Activated CD8-positive, alpha-beta T cell treated with anti-CD3 and anti-CD28 coated beads, Interleukin-2, amount 10 ng/mL, durations not matched to agents 7 days and 5 days (primary cell): ENCODE measurements around the gene IQCB1. TPM values are rescaled to one million over a fixed set of nuclear protein-coding genes. Genes with fewer than 3 reads are reported as not detected.

Experiments used
- ATAC-seq: fragments of 150-1000 bp; cut with Tn5 transposase; one replicate; pipeline ENCODE4 v1.10.0; 2021; ENCODE audit warnings: moderate library complexity
- CTCF ChIA-PET: fragments of 350-600 bp; sonication (Branson Sonifier 250); formaldehyde crosslinking; loops from one replicate; lab custom pipeline; 2021; ENCODE audit warnings: antibody characterized with exemption; lab: Charles Lee
- POLR2A ChIA-PET: fragments of 350-600 bp; sonication (Branson Sonifier 250); formaldehyde crosslinking; loops from one replicate; lab custom pipeline; 2021; ENCODE audit warnings: antibody characterized with exemption; lab: Charles Lee
- DNase-seq: peaks from one replicate; pipeline ENCODE4 v3.0.0-alpha.2; 2020
- H3K27ac Mint-ChIP-seq: one replicate; pipeline ENCODE4 v1.8.0; 2021; ENCODE audit warnings: mild to moderate bottlenecking, mixed read lengths
- H3K27me3 Mint-ChIP-seq: one replicate; pipeline ENCODE4 v1.8.0; 2021; ENCODE audit warnings: low read depth, mixed read lengths
- H3K36me3 Mint-ChIP-seq: one replicate; pipeline ENCODE4 v1.8.0; 2021; ENCODE audit warnings: low read depth, mixed read lengths
- H3K4me1 Mint-ChIP-seq: one replicate; pipeline ENCODE4 v1.8.0; 2021; ENCODE audit warnings: low read depth, mixed read lengths
- H3K4me3 Mint-ChIP-seq: one replicate; pipeline ENCODE4 v1.8.0; 2021; ENCODE audit warnings: mild to moderate bottlenecking, mixed read lengths
- H3K9me3 Mint-ChIP-seq: one replicate; pipeline ENCODE4 v1.8.0; 2022; ENCODE audit warnings: mixed read lengths; ENCODE audit not compliant: insufficient read depth
- total RNA-seq, 2 experiments: library from RNA; stranded (reverse); gene quantifications; one replicate each; pipeline ENCODE4 v1.2.3, GENCODE V29; 2021

The IQCB1 gene
- total RNA-seq, 2 experiments from 2014 or later: 35.8 to 40.2 TPM

DNA sequence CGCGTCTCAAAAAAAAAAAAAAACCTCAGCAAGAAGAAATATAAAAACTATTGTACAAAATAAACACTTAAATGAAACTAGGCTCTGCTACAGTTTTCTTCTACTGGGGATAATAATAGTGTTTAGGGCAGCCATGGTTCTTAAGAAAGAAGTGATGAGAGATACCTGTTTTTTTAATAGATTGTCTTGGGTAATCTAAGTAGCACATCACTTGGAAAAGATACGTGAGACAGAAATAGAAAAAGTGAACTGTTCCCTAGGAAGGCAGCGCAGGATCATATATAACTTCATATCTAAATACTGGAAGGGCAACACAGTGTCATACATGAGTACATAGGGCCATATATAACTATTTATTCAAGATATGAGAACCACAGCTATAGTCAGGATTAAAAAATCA, 97.2 kb downstream of the IQCB1 start:
- Mint-ChIP-seq H3K4me3 (no peak overlapping the region), H3K27ac (no peak overlapping the region), H3K4me1 (peaks cover 34% of the 10 kb centered on the region), H3K36me3 (peaks cover 25% of the 10 kb centered on the region), H3K9me3 (peaks cover 10% of the 10 kb centered on the region), H3K27me3 (no peaks in the 10 kb centered on the region)
- ATAC-seq (no peak), DNase-seq (no peak)
- ChIA-PET CTCF (interaction anchor here (1.4 kb wide), 1 partner anchor 10 kb away, joined by 3 read pairs; no protein-coding TSS in a partner anchor), POLR2A (no interaction called here)

DNA sequence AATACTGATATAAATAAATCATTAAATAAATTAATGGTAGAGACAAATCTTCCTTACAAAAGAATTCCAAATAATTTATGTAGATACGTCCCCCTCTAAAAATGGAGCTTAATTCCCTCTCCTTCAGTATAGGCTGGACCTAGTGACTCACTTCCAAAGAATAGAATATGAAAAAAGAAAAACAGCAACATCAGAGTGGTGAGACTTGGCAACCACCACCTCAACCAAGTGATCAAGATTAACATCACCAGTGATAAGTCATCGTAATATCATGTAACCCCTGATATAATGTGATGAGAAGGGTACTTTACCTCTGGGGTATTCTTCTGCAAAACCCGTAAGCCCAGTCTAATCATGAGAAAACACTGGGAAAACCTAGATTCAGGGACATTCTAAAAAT, 98.7 kb downstream of the IQCB1 start:
- no peaks in the 10 kb centered on the region for H3K27me3 Mint-ChIP-seq
- H3K36me3 Mint-ChIP-seq: peaks cover 19% of the 10 kb centered on the region
- no peak for ATAC-seq
- ChIA-PET POLR2A (no interaction called here), CTCF (no interaction called here)
- no peaks in the 10 kb centered on the region for H3K9me3 Mint-ChIP-seq
- H3K27ac Mint-ChIP-seq: no peak overlapping the region
- H3K4me1 Mint-ChIP-seq: peaks cover 34% of the 10 kb centered on the region
- no peak overlapping the region for H3K4me3 Mint-ChIP-seq
- no peak for DNase-seq

DNA sequence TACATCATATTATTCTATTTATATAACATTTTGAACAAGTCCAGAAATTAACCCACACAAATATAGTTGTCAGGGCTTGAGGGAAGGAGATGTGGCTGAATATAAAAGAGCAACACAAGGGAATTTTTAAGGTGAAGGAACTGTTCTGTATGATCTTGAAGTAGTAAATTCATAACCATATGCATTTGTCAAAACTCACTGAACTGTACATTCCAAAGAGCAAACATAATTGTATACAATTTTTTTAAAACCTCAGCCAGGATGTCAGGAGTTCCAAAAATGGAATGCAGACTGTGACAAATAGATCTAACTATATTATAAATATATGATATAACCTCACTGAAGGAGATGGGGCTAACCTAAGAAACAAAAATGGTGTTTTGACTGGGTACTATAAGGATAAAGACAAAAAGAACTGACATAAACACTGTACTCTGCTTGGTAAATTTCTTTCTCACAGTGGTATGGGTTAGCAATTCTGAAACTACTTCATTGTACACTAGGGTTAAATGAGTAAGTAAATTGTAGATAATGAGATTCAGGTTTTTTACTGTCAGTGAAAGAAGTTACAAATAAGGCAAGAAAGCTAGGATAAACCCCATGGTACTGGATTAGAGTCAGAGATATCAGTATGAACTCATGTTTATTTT, 99.7 kb downstream of the IQCB1 start:
- ChIA-PET POLR2A (interaction anchor here (1.2 kb wide), 1 partner anchor 15 kb away, joined by 3 read pairs; no protein-coding TSS in a partner anchor), CTCF (no interaction called here)
- Mint-ChIP-seq H3K27ac (no peak overlapping the region), H3K4me1 (peaks cover 32% of the 10 kb centered on the region), H3K9me3 (no peaks in the 10 kb centered on the region), H3K36me3 (peaks cover 18% of the 10 kb centered on the region), H3K27me3 (no peaks in the 10 kb centered on the region), H3K4me3 (no peak overlapping the region)
- peak; percentile 58 for ATAC-seq
- DNase-seq: no peak

DNA sequence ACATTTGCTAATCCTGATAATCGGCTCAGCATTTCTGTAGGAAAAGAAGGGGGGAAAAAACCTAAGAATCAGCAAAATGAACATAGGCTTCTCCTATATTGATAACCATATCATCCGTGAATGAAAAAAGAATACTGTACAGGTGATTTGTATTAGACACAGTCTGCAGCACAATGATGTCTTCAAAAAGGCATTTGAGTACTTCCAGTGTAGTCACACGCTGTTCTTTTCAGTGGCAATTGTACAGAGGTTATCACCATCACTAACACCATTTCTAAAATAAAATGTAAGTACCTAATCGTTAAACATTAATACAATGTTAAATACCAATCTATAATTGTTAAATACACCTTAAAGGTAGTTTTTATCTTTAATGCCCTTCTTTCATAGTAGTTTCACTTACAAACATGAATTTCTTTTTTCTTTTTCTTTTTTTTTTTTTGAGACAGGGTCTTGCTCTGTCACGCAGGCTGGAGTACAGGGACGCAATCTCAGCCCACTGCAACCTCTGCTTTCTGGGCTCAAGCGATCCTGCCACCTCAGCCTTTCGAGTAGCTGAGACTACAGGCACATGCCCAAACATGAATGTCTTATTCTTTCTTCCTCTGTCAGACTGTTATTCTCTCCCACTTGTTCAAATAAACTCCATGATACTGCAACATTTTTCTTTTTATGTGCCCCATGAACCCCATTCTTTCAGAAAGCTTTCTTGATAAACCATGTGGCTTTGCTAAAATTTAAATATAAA, 103.7 kb downstream of the IQCB1 start:
- ChIA-PET CTCF (no interaction called here), POLR2A (no interaction called here)
- Mint-ChIP-seq H3K4me1 (peaks cover 12% of the 10 kb centered on the region), H3K27ac (no peak overlapping the region), H3K9me3 (no peaks in the 10 kb centered on the region), H3K4me3 (no peak overlapping the region), H3K36me3 (peaks cover 26% of the 10 kb centered on the region), H3K27me3 (no peaks in the 10 kb centered on the region)
- DNase-seq (no peak), ATAC-seq (no peak)

DNA sequence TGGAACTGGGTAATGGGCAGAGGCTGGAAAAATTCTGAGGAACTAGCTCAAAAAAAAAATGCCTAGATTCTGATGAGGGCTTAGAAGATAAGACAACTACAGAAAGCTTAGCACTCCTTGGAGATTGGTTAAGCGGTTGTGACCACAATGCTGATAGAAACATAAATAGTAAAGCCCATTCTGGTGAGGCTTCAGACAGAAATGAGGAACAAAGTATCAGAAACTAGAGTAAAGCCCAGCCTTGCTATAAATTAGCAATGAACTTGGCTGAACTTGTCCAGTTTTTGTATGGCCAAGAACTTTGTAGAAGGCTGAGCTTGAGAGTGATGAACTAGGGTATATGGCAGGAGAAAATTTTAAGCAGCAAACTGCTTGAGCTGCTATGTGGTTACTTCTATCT, 110.7 kb downstream of the IQCB1 start:
- ChIA-PET CTCF (interaction anchor here (0.7 to 1.0 kb wide), 2 partner anchors 10 to 25 kb away, joined by 3 read pairs; no protein-coding TSS in a partner anchor), POLR2A (no interaction called here)
- no peak overlapping the region for H3K4me3 Mint-ChIP-seq
- DNase-seq: no peak
- ATAC-seq: no peak
- H3K27me3 Mint-ChIP-seq: no peaks in the 10 kb centered on the region
- H3K9me3 Mint-ChIP-seq: no peaks in the 10 kb centered on the region
- H3K4me1 Mint-ChIP-seq: peaks cover 13% of the 10 kb centered on the region
- H3K36me3 Mint-ChIP-seq: peaks cover 71% of the 10 kb centered on the region
- H3K27ac Mint-ChIP-seq: no peak overlapping the region

DNA sequence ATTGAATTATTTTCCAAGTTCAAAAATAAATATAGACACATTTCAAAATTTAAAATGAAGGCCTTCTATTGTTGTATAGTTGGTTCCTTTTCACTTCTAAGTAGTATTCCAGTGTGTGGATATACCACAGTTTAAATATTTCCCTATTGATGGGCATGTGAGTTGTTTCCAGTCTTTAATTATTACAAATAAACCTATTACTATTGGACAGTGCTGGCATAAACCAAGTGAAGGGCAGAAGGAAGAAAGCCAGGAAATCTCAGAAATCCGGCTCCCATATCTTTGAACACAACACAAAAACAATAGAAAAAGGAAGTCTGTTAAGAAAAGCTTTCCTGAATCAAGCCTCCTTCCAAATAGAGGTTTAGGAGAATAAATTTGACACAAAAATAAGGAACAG, 111.4 kb downstream of the IQCB1 start:
- Mint-ChIP-seq H3K4me1 (peaks cover 16% of the 10 kb centered on the region), H3K36me3 (peaks cover 67% of the 10 kb centered on the region), H3K27ac (no peak overlapping the region), H3K27me3 (no peaks in the 10 kb centered on the region), H3K9me3 (no peaks in the 10 kb centered on the region), H3K4me3 (no peak overlapping the region)
- no peak for ATAC-seq
- ChIA-PET POLR2A (no interaction called here), CTCF (no interaction called here)
- DNase-seq: no peak

DNA sequence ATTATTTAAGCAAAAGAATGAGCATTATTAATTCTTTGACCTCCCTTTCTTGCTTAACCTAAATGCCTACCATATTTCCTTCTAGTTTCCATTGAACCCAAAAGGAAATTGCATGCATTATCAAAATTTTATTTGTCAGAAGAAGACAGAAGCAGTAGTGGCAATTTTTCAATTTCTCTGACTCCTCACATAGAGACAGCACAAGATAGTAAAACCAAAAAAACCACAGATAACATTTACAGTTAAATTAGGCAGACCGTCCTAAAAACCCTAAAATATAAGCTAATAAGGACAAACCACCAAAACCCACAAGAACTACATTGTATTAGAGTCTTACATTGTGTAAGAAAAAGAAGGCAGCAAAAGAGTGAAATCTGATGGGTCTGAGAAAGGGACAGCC, 112.4 kb downstream of the IQCB1 start:
- Mint-ChIP-seq H3K36me3 (peaks cover 71% of the 10 kb centered on the region), H3K9me3 (no peaks in the 10 kb centered on the region), H3K27ac (no peak overlapping the region), H3K4me3 (no peak overlapping the region), H3K27me3 (no peaks in the 10 kb centered on the region), H3K4me1 (peaks cover 26% of the 10 kb centered on the region)
- POLR2A ChIA-PET: interaction anchor here (0.6 kb wide), 1 partner anchor 617 kb away, joined by 3 read pairs; no protein-coding TSS in a partner anchor
- DNase-seq (no peak), ATAC-seq (no peak)
- CTCF ChIA-PET: interaction anchor here (1.0 kb wide), 1 partner anchor 31 kb away, joined by 3 read pairs; no protein-coding TSS in a partner anchor

DNA sequence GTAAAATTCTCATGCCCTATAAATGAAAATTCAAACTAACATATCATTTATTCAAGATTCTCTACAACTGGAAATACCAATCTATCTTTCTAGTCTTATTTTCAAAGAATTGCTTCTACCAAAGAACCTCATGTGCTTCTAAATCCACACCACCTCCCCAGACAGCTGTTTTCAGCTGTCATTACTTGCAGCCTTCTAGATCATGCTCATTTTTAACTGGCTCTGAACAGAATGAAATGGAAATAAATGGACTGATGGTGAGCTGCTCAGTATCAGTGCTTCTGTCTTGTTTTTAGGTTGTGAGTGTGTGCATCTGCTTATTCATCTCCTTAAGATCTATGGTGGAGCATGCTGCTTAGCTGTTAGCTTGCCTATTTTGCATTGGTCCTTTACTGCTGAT, 114.7 kb downstream of the IQCB1 start:
- Mint-ChIP-seq H3K4me1 (peaks cover 28% of the 10 kb centered on the region), H3K27me3 (no peaks in the 10 kb centered on the region), H3K9me3 (no peaks in the 10 kb centered on the region), H3K4me3 (no peak overlapping the region), H3K27ac (no peak overlapping the region), H3K36me3 (peaks cover 72% of the 10 kb centered on the region)
- ChIA-PET CTCF (interaction anchor here (1.1 to 1.2 kb wide), 2 partner anchors 22 to 25 kb away, joined by 3 read pairs; no protein-coding TSS in a partner anchor), POLR2A (no interaction called here)
- no peak for DNase-seq
- no peak for ATAC-seq

Other genes with a start within 250 kb of the IQCB1 start
- not detected for gene FBXO40, start 241.7 kb downstream of the IQCB1 start, total RNA-seq
- gene HCLS1, start 174.2 kb downstream of the IQCB1 start, total RNA-seq: 100 to 1,000 TPM; 280 to 288 TPM
- 10 to 100 TPM; 26.0 to 27.4 TPM for gene GOLGB1, start 85.3 kb downstream of the IQCB1 start, total RNA-seq
- 10 to 100 TPM; 12.8 to 13.1 TPM for gene EAF2, start 149 bp upstream of the IQCB1 start, total RNA-seq
- gene SLC15A2, start 59.3 kb upstream of the IQCB1 start, total RNA-seq: 1 to 10 TPM; 1.9 to 3.9 TPM
- gene ILDR1, start 187.2 kb upstream of the IQCB1 start, total RNA-seq: under 1 TPM in 1 of 2 experiments, not detected in 1; 0.16 TPM
- 1 to 10 TPM in 1 of 2 experiments, under 1 TPM in 1; 0.95 to 1.5 TPM for gene CD86, start 220.3 kb upstream of the IQCB1 start, total RNA-seq